ENCODE data around the gene RTTN. TPM values are rescaled to one million over a fixed set of nuclear protein-coding genes. Genes with fewer than 3 reads are reported as not detected.

Gene RTTN
- total RNA-seq, 1 donor from 2014 or later: 24.7 TPM

DNA sequence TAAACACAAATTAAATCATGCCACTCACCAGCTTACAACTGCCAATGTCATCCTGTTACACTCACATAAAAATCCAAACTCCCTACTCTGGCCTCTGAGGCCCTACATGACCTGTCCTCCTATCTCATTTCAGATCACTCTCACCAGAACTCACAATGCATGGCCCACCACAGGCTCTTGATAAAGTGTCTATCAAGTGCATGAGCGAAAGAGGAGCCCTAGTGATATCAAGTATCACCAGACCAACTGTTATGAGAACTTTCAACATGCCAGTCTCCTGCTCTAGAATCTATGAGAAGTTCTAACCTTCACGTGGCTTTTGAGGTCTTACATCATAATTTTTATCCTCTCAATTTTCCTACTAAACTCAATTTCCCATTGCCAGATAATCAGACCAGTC, 181.4 kb downstream of the RTTN start:
- no peaks in the 10 kb centered on the region for H3K4me1 Mint-ChIP-seq (ENCODE audit: low read depth)
- no peaks in the 10 kb centered on the region for H3K9me3 Mint-ChIP-seq (ENCODE audit: low read depth)
- H3K27me3 Mint-ChIP-seq: no peaks in the 10 kb centered on the region
- no peak for DNase-seq (ENCODE audit: low spot score, unreplicated experiment)
- H3K4me3 Mint-ChIP-seq (ENCODE audit: low read depth): no peak overlapping the region
- no peak overlapping the region for H3K27ac Mint-ChIP-seq
- peaks cover 18% of the 10 kb centered on the region for H3K36me3 Mint-ChIP-seq (ENCODE audit: insufficient read depth)
- no peak for TF ChIP-seq CTCF (IDR thresholded peaks at IDR 0.05; ENCODE audit: unreplicated experiment)

DNA sequence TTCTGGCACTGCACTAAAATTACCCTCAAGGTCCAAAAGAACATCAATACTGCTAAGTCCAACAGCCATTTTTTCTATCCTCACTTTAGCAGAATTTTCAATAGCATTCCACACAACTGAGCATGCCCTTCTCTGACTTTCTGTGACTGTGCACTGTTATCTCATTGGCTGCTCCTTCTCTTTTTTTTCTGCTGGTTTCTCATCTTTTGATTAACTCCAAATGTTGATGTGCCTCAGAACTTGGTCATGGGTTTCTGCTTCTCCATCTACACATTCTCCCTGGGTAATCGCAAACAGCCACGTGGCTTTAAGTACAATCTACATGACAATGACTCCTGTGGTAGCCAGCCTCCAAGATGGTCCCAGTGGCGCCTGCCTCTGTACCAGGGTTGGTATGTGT, 182.9 kb downstream of the RTTN start:
- H3K27me3 Mint-ChIP-seq: no peaks in the 10 kb centered on the region
- H3K9me3 Mint-ChIP-seq (ENCODE audit: low read depth): no peaks in the 10 kb centered on the region
- H3K4me3 Mint-ChIP-seq (ENCODE audit: low read depth): no peak overlapping the region
- H3K36me3 Mint-ChIP-seq (ENCODE audit: insufficient read depth): peaks cover 18% of the 10 kb centered on the region
- H3K27ac Mint-ChIP-seq: no peak overlapping the region
- no peak for DNase-seq (ENCODE audit: low spot score, unreplicated experiment)
- TF ChIP-seq CTCF (IDR thresholded peaks at IDR 0.05; ENCODE audit: unreplicated experiment): no peak
- no peaks in the 10 kb centered on the region for H3K4me1 Mint-ChIP-seq (ENCODE audit: low read depth)

GRCh38 chr18:70021498-70021897, 184.0 kb downstream of the RTTN start:
- Mint-ChIP-seq H3K27ac (no peak overlapping the region), H3K27me3 (no peaks in the 10 kb centered on the region), H3K36me3 (ENCODE audit: insufficient read depth) (peaks cover 19% of the 10 kb centered on the region), H3K4me3 (ENCODE audit: low read depth) (no peak overlapping the region), H3K9me3 (ENCODE audit: low read depth) (no peaks in the 10 kb centered on the region), H3K4me1 (ENCODE audit: low read depth) (no peaks in the 10 kb centered on the region)
- TF ChIP-seq CTCF (IDR thresholded peaks at IDR 0.05; ENCODE audit: unreplicated experiment): no peak
- DNase-seq (ENCODE audit: low spot score, unreplicated experiment): no peak

DNA sequence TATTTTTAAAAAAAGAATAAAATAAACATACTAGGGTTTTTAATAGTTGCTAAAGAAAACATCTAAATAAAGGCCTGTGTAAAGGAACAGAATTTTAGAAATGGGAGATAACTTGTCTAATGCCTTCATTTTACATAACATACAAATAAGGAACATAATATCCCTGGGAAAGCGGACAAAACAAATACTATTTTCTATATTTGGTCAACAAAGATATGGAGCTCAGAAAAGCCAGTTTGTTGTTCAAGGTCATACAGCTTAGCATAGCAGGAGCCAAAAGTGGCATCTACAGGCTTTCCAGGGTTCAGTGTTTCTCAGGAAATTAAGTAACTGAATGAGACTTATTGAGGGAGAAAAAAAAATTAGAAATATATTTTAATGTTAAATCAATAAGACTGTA, 184.4 kb downstream of the RTTN start:
- DNase-seq (ENCODE audit: low spot score, unreplicated experiment): no peak
- no peak overlapping the region for H3K4me3 Mint-ChIP-seq (ENCODE audit: low read depth)
- H3K36me3 Mint-ChIP-seq (ENCODE audit: insufficient read depth): peaks cover 19% of the 10 kb centered on the region
- H3K4me1 Mint-ChIP-seq (ENCODE audit: low read depth): no peaks in the 10 kb centered on the region
- no peaks in the 10 kb centered on the region for H3K27me3 Mint-ChIP-seq
- no peak overlapping the region for H3K27ac Mint-ChIP-seq
- no peaks in the 10 kb centered on the region for H3K9me3 Mint-ChIP-seq (ENCODE audit: low read depth)
- TF ChIP-seq CTCF (IDR thresholded peaks at IDR 0.05; ENCODE audit: unreplicated experiment): no peak

- Mint-ChIP-seq H3K27me3 (no peaks in the 10 kb centered on the region), H3K27ac (no peak overlapping the region), H3K9me3 (ENCODE audit: low read depth) (no peaks in the 10 kb centered on the region), H3K4me3 (ENCODE audit: low read depth) (no peak overlapping the region), H3K36me3 (ENCODE audit: insufficient read depth) (peaks cover 21% of the 10 kb centered on the region), H3K4me1 (ENCODE audit: low read depth) (no peaks in the 10 kb centered on the region)
- no peak for TF ChIP-seq CTCF (IDR thresholded peaks at IDR 0.05; ENCODE audit: unreplicated experiment)
- DNase-seq (ENCODE audit: low spot score, unreplicated experiment): no peak
Measured at GRCh38 chr18:70019991-70020390, 185.5 kb downstream of the RTTN start.
